A549 (cell line): ENCODE results near the gene CNTFR. TPM values are rescaled to one million over a fixed set of nuclear protein-coding genes. Genes with fewer than 3 reads are reported as not detected.
"Not testable (repeated sequence)": the region's sequence is repeated elsewhere in the genome, so short reads cannot be mapped to it uniquely, and the experiment has no call there.

Experiments
- ATAC-seq, 2 experiments: fragments of 200-7000 bp in 1 of 2; fragments of >200 bp in 1 of 2; cut with Nextera tagmentation in 1 of 2; cut with Tn5 transposase in 1 of 2; 3 replicates each; pipeline versions ENCODE4 v1.8.0 to v1.9.1; 2018 to 2020; ENCODE audit warnings: mild to moderate bottlenecking in 1 of 2, moderate library complexity in 1 of 2
- CTCF ChIA-PET: fragments of 300-600 bp; sonication (Branson Sonifier 250); formaldehyde crosslinking; extraction: SDS; loops from one replicate; lab custom pipeline; 2021; ENCODE audit warnings: antibody characterized with exemption, inconsistent platforms; lab: Yijun Ruan, JAX
- POLR2A ChIA-PET: fragments of 350-600 bp; formaldehyde crosslinking; extraction: SDS; loops from one replicate; lab custom pipeline; 2021; ENCODE audit warnings: antibody characterized with exemption, inconsistent platforms; lab: Yijun Ruan, JAX
- DNase-seq, 2 experiments: peaks; one replicate each; pipeline versions ENCODE4 v3.0.0 to v3.0.0-alpha.2; 2011 to 2016; ENCODE audit warnings: low read depth in 1 of 2, low spot score in 1 of 2
- FAIRE-seq: peaks from 2 replicates; lab custom pipeline; 2011; peaks lifted over from hg19 to GRCh38; lab: Jason Lieb, UNC
- H3K27ac ChIP-seq, 2 experiments: fragments of >200 bp; sonication (Bioruptor Twin); formaldehyde crosslinking; 3 replicates each; pipeline ENCODE4 v1.5.1; 2016 to 2017
- H3K4me1 ChIP-seq: fragments of >200 bp; sonication (Bioruptor Twin); formaldehyde crosslinking; 3 replicates; pipeline ENCODE4 v1.6.1; 2016
- H3K4me2 ChIP-seq: fragments of >200 bp; sonication (Bioruptor Twin); formaldehyde crosslinking; 3 replicates; pipeline ENCODE4 v1.6.1; 2016
- H3K4me3 ChIP-seq: fragments of >200 bp; sonication (Bioruptor Twin); formaldehyde crosslinking; 3 replicates; pipeline ENCODE4 v1.5.1; 2016
- H3K9me3 ChIP-seq: fragments of >200 bp; sonication (Bioruptor Twin); formaldehyde crosslinking; 3 replicates; pipeline ENCODE4 v1.6.1; 2016
- CEBPB ChIP-seq, 2 experiments: fragments of >200 bp in 1 of 2; sonication (Bioruptor Twin) in 1 of 2; formaldehyde crosslinking in 1 of 2; IDR thresholded peaks; 2 replicates each; pipeline ENCODE4 v1.6.1; 2012 to 2016
- EP300 ChIP-seq, 2 experiments: fragments of >200 bp; sonication (Bioruptor Twin); formaldehyde crosslinking; IDR thresholded peaks; 2 replicates in 1 of 2; 3 replicates in 1 of 2; pipeline ENCODE4 v1.6.1; 2016 to 2017
- FOSL2 ChIP-seq, 2 experiments: fragments of 450-650 bp in 1 of 2; fragments of >200 bp in 1 of 2; sonication (Bioruptor Twin) in 1 of 2; formaldehyde crosslinking; IDR thresholded peaks; 2 replicates each; pipeline versions ENCODE4 v1.5.0 to v1.6.1; 2016 to 2020; ENCODE audit warnings: mild to moderate bottlenecking in 1 of 2, moderate library complexity in 1 of 2
- GATA3 ChIP-seq: IDR thresholded peaks from 2 replicates; pipeline ENCODE4 v1.6.1; 2012; ENCODE audit warnings: borderline replicate concordance
- HDAC2 ChIP-seq: fragments of 200-600 bp; sonication (generic); IDR thresholded peaks from 2 replicates; pipeline ENCODE4 v1.6.1; 2016
- HEYL ChIP-seq: fragments of 250-450 bp; sonication (Bioruptor Pico); IDR thresholded peaks from 2 replicates; pipeline ENCODE4 v1.8.0; 2021; ENCODE audit warnings: mild to moderate bottlenecking, moderate library complexity
- HOXB13 ChIP-seq: fragments of 250-450 bp; sonication (Bioruptor Pico); IDR thresholded peaks from 2 replicates; pipeline ENCODE4 v1.5.0; 2020; ENCODE audit warnings: low read depth, mild to moderate bottlenecking, moderate library complexity
- HOXB5 ChIP-seq: fragments of 250-450 bp; sonication (Bioruptor Pico); IDR thresholded peaks from 2 replicates; pipeline ENCODE4 v1.5.0; 2020; ENCODE audit warnings: mild to moderate bottlenecking, moderate library complexity
- JUNB ChIP-seq: fragments of >200 bp; sonication (Bioruptor Twin); formaldehyde crosslinking; IDR thresholded peaks from 2 replicates; pipeline ENCODE4 v1.6.1; 2016
- KDM1A ChIP-seq: fragments of 200-600 bp; sonication (generic); IDR thresholded peaks from 2 replicates; pipeline ENCODE4 v1.6.1; 2016; ENCODE audit warnings: low read depth, mild to moderate bottlenecking
- NR3C1 ChIP-seq: fragments of >200 bp; sonication (Bioruptor Twin); formaldehyde crosslinking; IDR thresholded peaks from 3 replicates; pipeline ENCODE4 v1.6.1; 2017
- PHF8 ChIP-seq: fragments of 200-600 bp; sonication (generic); IDR thresholded peaks from 2 replicates; pipeline ENCODE4 v1.6.1; 2016; ENCODE audit warnings: low read depth, mild to moderate bottlenecking, antibody characterized with exemption, moderate library complexity, borderline replicate concordance
- RCOR1 ChIP-seq: fragments of 150-350 bp; IDR thresholded peaks from 2 replicates; pipeline ENCODE4 v1.6.1; 2014; ENCODE audit warnings: antibody characterized with exemption, low read length, low read depth
- RNF2 ChIP-seq: fragments of 200-600 bp; sonication (generic); IDR thresholded peaks from 2 replicates; pipeline ENCODE4 v1.6.1; 2016; ENCODE audit warnings: low read depth, mild to moderate bottlenecking, antibody characterized with exemption, moderate library complexity, borderline replicate concordance
- ZNF302 ChIP-seq: fragments of 250-450 bp; sonication (Bioruptor Pico); IDR thresholded peaks from 2 replicates; pipeline ENCODE4 v1.9.0; 2021; ENCODE audit warnings: inconsistent platforms, mild to moderate bottlenecking, moderate library complexity
- WGBS: methylation state at CpG from one replicate; pipeline ENCODE4 v1.1.6; 2017; ENCODE audit errors: missing lambda C conversion rate; 5-methylcytosine and 5-hydroxymethylcytosine counted together
- polyA minus RNA-seq: library from RNA; depleted of rRNA, polyadenylated mRNA; stranded (reverse); fragments of >200 nt; gene quantifications from 2 replicates; pipeline ENCODE4 v1.2.3, GENCODE V29; 2011; rRNA and poly(A)+ RNA removed
- polyA plus RNA-seq, 4 experiments: library from polyadenylated mRNA; depleted of rRNA in 3 of 4; stranded (reverse); fragments of >200 nt; fragmentation: RNase III in 1 of 4; extraction: RNeasy Plus Mini Kit Qiagen cat#74134 plus additional on column Dnase treatment in 1 of 4; gene quantifications; 2 replicates in 3 of 4; 3 replicates in 1 of 4; pipeline ENCODE4 v1.2.3, GENCODE V29; 2011 to 2017
- TF ChIP-seq, protein P1 (sequence below): fragments of >200 bp; sonication (Bioruptor Twin); formaldehyde crosslinking; IDR thresholded peaks from 2 replicates; pipeline ENCODE4 v1.6.1; 2016
- TF ChIP-seq, protein P2 (sequence below): fragments of 250-450 bp; sonication (Bioruptor Pico); IDR thresholded peaks from 2 replicates; pipeline ENCODE4 v1.5.0; 2021; ENCODE audit warnings: mild to moderate bottlenecking, moderate library complexity, borderline replicate concordance
- TF ChIP-seq, protein P3 (sequence below): IDR thresholded peaks from 2 replicates; pipeline ENCODE4 v1.6.1; 2012
- TF ChIP-seq, protein P4 (sequence below): IDR thresholded peaks from 2 replicates; pipeline ENCODE4 v1.6.1; 2012
- TF ChIP-seq, protein P5 (sequence below): fragments of 450-650 bp; IDR thresholded peaks from 2 replicates; pipeline ENCODE4 v1.6.1; 2014; ENCODE audit warnings: antibody characterized with exemption

The CNTFR gene, protein sequence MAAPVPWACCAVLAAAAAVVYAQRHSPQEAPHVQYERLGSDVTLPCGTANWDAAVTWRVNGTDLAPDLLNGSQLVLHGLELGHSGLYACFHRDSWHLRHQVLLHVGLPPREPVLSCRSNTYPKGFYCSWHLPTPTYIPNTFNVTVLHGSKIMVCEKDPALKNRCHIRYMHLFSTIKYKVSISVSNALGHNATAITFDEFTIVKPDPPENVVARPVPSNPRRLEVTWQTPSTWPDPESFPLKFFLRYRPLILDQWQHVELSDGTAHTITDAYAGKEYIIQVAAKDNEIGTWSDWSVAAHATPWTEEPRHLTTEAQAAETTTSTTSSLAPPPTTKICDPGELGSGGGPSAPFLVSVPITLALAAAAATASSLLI
- polyA plus RNA-seq (2011; rRNA removed): not detected in 2 replicates
- 0.04 and 0.11 TPM in 2 replicates for polyA plus RNA-seq (2012; cell fraction: cytosol; rRNA removed)
- polyA plus RNA-seq (2012; cell fraction: nucleus; rRNA removed): 0.06 and 0.11 TPM in 2 replicates
- polyA plus RNA-seq (2017; fragmentation: RNase III; extraction: RNeasy Plus Mini Kit Qiagen cat#74134 plus additional on column Dnase treatment): 0.04 to 0.09 TPM in 2 of 3 replicates, not detected in the other
- not detected in 2 replicates for polyA minus RNA-seq

DNA sequence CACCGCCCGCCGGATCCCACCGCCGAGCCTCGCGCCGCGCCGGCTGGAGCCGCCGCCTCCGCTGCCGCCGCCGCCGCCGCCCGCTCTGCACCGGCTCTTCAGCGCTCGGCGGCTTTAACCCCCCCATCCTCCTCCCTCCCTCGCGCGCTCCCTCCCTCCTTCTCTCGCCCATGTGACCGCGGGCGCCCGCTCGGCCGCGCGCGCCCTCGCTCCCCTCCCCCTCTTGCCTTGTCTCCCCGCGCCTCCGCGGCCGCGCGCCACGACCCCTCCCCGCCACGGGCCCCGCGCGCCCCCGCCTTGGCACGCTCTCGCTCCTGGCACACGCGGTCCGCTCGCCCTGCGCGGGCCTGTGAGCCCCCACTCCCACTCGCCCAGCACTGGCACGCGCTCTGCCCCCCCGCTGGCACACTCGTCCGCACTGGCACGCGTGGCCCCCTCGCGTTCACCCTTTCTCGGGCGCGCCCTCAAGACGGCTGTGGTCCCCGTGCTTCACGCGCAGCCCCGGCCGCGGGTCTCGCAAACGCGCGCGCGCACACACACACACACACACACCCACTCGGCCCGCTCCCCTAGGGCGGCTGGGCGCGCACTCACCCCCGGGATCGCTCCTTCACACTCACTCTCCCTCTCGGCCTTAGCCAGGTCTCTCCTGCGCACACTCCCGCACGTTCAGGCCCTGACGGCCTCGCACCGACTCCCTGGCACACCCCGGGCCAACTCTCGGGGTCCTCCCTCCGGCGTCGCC is at the start of gene CNTFR:
CNTFR (minus strand) TSS at position 89 of the 745 bp plus-strand sequence. CDS start 20,743 bp downstream, outside the sequence.
- Histone ChIP-seq H3K4me1 (peaks cover 7% of the 10 kb centered on the region; the same call in 2 of the 3 replicates), H3K4me3 (peak within 1 kb of the TSS; percentile 53), H3K9me3 (no peaks in the 10 kb centered on the region), H3K4me2 (peak within 1 kb of the TSS; percentile 94), H3K27ac (peak within 1 kb of the TSS in 1 of 2 experiments; percentile 74; a peak in 2 of 6 replicates)
- ATAC-seq (peak in 1 of 2 experiments; percentile 14; a peak in 1 of 6 replicates), DNase-seq (no peak), FAIRE-seq (no peak)
- 14% methylated on average over 20 of the region's 104 CpGs for WGBS
- POLR2A ChIA-PET: no interaction called here
- CTCF ChIA-PET: interaction anchor here (0.6 to 17.1 kb wide), 3 partner anchors 40 to 186 kb away, joined by 3 to 168 read pairs (median 3); no protein-coding TSS in a partner anchor
- TF ChIP-seq KDM1A (no peak), ZNF302 (CRISPR knock-in tag) (no peak), JUNB (no peak), FOSL2 (IDR thresholded peaks at IDR 0.05) (no peak), FOSL2 (CRISPR knock-in tag; IDR thresholded peaks at IDR 0.05) (no peak), CEBPB (IDR thresholded peaks at IDR 0.05) (no peak), EP300 (IDR thresholded peaks at IDR 0.05) (no peak), RNF2 (no peak), HOXB5 (CRISPR knock-in tag) (no peak), HDAC2 (no peak), HEYL (CRISPR knock-in tag) (no peak), PHF8 (no peak), NR3C1 (no peak), HOXB13 (CRISPR knock-in tag) (no peak), RCOR1 (no peak), GATA3 (no peak)
- TF ChIP-seq, protein P1, sequence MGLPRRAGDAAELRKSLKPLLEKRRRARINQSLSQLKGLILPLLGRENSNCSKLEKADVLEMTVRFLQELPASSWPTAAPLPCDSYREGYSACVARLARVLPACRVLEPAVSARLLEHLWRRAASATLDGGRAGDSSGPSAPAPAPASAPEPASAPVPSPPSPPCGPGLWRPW: no peak
- TF ChIP-seq, protein P2, sequence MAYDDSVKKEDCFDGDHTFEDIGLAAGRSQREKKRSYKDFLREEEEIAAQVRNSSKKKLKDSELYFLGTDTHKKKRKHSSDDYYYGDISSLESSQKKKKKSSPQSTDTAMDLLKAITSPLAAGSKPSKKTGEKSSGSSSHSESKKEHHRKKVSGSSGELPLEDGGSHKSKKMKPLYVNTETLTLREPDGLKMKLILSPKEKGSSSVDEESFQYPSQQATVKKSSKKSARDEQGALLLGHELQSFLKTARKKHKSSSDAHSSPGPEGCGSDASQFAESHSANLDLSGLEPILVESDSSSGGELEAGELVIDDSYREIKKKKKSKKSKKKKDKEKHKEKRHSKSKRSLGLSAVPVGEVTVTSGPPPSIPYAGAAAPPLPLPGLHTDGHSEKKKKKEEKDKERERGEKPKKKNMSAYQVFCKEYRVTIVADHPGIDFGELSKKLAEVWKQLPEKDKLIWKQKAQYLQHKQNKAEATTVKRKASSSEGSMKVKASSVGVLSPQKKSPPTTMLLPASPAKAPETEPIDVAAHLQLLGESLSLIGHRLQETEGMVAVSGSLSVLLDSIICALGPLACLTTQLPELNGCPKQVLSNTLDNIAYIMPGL (CRISPR knock-in tag): no peak
- TF ChIP-seq, protein P3, sequence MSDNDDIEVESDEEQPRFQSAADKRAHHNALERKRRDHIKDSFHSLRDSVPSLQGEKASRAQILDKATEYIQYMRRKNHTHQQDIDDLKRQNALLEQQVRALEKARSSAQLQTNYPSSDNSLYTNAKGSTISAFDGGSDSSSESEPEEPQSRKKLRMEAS: no peak
- TF ChIP-seq, protein P4, sequence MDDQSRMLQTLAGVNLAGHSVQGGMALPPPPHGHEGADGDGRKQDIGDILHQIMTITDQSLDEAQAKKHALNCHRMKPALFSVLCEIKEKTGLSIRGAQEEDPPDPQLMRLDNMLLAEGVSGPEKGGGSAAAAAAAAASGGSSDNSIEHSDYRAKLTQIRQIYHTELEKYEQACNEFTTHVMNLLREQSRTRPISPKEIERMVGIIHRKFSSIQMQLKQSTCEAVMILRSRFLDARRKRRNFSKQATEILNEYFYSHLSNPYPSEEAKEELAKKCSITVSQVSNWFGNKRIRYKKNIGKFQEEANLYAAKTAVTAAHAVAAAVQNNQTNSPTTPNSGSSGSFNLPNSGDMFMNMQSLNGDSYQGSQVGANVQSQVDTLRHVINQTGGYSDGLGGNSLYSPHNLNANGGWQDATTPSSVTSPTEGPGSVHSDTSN: no peak
- TF ChIP-seq, protein P5, sequence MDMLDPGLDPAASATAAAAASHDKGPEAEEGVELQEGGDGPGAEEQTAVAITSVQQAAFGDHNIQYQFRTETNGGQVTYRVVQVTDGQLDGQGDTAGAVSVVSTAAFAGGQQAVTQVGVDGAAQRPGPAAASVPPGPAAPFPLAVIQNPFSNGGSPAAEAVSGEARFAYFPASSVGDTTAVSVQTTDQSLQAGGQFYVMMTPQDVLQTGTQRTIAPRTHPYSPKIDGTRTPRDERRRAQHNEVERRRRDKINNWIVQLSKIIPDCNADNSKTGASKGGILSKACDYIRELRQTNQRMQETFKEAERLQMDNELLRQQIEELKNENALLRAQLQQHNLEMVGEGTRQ: no peak

DNA sequence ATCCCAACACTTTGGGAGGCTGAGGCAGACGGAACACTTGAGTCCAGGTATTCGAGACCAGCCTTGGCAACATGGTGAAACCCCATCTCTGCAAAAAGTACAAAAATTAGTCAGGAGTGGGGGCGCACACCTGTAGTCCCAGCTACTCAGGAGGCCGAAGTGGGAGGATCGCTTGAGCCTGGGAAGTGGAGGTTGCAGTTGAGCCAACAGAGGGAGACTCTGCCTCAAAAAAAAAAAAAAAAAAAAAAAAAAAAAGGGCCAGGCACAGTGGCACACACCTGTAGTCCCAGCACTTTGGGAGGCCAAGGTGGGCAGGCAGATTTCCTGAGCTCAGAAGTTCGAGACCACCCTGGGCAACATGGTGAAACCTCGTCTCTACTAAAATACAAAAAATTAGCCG is 49.8 kb upstream of the CNTFR start:
- not testable (repeated sequence) for DNase-seq, FAIRE-seq, H3K9me3 ChIP-seq, H3K27ac ChIP-seq, H3K4me2 ChIP-seq, H3K4me3 ChIP-seq, ATAC-seq
- 87% methylated on average over 8 of the region's 8 CpGs for WGBS
- peaks cover 26% of the 10 kb centered on the region; the same call in 2 of the 3 replicates for H3K4me1 ChIP-seq
- CTCF ChIA-PET: interaction anchor here (1.7 to 22.6 kb wide), 4 partner anchors 11 to 63 kb away, joined by 4 to 429 read pairs (median 198); partner anchors contain the start of genes CCL27, GALT, IL11RA and RPP25L
- POLR2A ChIA-PET: interaction anchor here (0.6 to 1.8 kb wide), 2 partner anchors 14 to 16 kb away, joined by 6 read pairs; no protein-coding TSS in a partner anchor
